A549 (cell line): ENCODE measurements around the gene PER1. TPM values are rescaled to one million over a fixed set of nuclear protein-coding genes. Genes with fewer than 3 reads are reported as not detected.

Source experiments
- ATAC-seq, 2 experiments: fragments of 200-7000 bp in 1 of 2; fragments of >200 bp in 1 of 2; cut with Nextera tagmentation in 1 of 2; cut with Tn5 transposase in 1 of 2; 3 replicates each; pipeline versions ENCODE4 v1.8.0 to v1.9.1; 2018 to 2020; ENCODE audit warnings: mild to moderate bottlenecking in 1 of 2, moderate library complexity in 1 of 2
- CTCF ChIA-PET: fragments of 300-600 bp; sonication (Branson Sonifier 250); formaldehyde crosslinking; extraction: SDS; loops from one replicate; lab custom pipeline; 2021; ENCODE audit warnings: antibody characterized with exemption, inconsistent platforms; lab: Yijun Ruan, JAX
- POLR2A ChIA-PET: fragments of 350-600 bp; formaldehyde crosslinking; extraction: SDS; loops from one replicate; lab custom pipeline; 2021; ENCODE audit warnings: antibody characterized with exemption, inconsistent platforms; lab: Yijun Ruan, JAX
- DNase-seq, 2 experiments: peaks; one replicate each; pipeline versions ENCODE4 v3.0.0 to v3.0.0-alpha.2; 2011 to 2016; ENCODE audit warnings: low read depth in 1 of 2, low spot score in 1 of 2
- FAIRE-seq: peaks from 2 replicates; lab custom pipeline; 2011; peaks lifted over from hg19 to GRCh38; lab: Jason Lieb, UNC
- H3K27ac ChIP-seq, 2 experiments: fragments of >200 bp; sonication (Bioruptor Twin); formaldehyde crosslinking; 3 replicates each; pipeline ENCODE4 v1.5.1; 2016 to 2017
- H3K4me1 ChIP-seq: fragments of >200 bp; sonication (Bioruptor Twin); formaldehyde crosslinking; 3 replicates; pipeline ENCODE4 v1.6.1; 2016
- H3K4me2 ChIP-seq: fragments of >200 bp; sonication (Bioruptor Twin); formaldehyde crosslinking; 3 replicates; pipeline ENCODE4 v1.6.1; 2016
- H3K4me3 ChIP-seq: fragments of >200 bp; sonication (Bioruptor Twin); formaldehyde crosslinking; 3 replicates; pipeline ENCODE4 v1.5.1; 2016
- H3K9me3 ChIP-seq: fragments of >200 bp; sonication (Bioruptor Twin); formaldehyde crosslinking; 3 replicates; pipeline ENCODE4 v1.6.1; 2016
- ATOH8 ChIP-seq: fragments of 250-450 bp; sonication (Bioruptor Pico); IDR thresholded peaks from 2 replicates; pipeline ENCODE4 v1.5.0; 2020; ENCODE audit warnings: low read depth, mild to moderate bottlenecking, moderate library complexity
- CBX2 ChIP-seq: fragments of 200-600 bp; sonication (generic); IDR thresholded peaks from 2 replicates; pipeline ENCODE4 v1.6.1; 2016; ENCODE audit warnings: low read depth, mild to moderate bottlenecking, borderline replicate concordance
- EP300 ChIP-seq, 2 experiments: fragments of >200 bp; sonication (Bioruptor Twin); formaldehyde crosslinking; IDR thresholded peaks; 2 replicates in 1 of 2; 3 replicates in 1 of 2; pipeline ENCODE4 v1.6.1; 2016 to 2017
- FOSB ChIP-seq: fragments of 250-450 bp; sonication (Bioruptor Pico); IDR thresholded peaks from 2 replicates; pipeline ENCODE4 v1.5.0; 2020; ENCODE audit warnings: mild to moderate bottlenecking, moderate library complexity
- FOXS1 ChIP-seq: fragments of 250-450 bp; sonication (Bioruptor Pico); IDR thresholded peaks from 2 replicates; pipeline ENCODE4 v1.5.0; 2020; ENCODE audit warnings: mild to moderate bottlenecking, moderate library complexity
- HDAC2 ChIP-seq: fragments of 200-600 bp; sonication (generic); IDR thresholded peaks from 2 replicates; pipeline ENCODE4 v1.6.1; 2016
- HMGXB4 ChIP-seq: fragments of 250-450 bp; sonication (Bioruptor Pico); IDR thresholded peaks from 2 replicates; pipeline ENCODE4 v1.5.0; 2021; ENCODE audit warnings: mild to moderate bottlenecking, moderate library complexity, borderline replicate concordance
- HOXA7 ChIP-seq: fragments of 250-450 bp; sonication (Bioruptor Pico); IDR thresholded peaks from 2 replicates; pipeline ENCODE4 v1.5.0; 2020; ENCODE audit warnings: mild to moderate bottlenecking, moderate library complexity
- HOXB5 ChIP-seq: fragments of 250-450 bp; sonication (Bioruptor Pico); IDR thresholded peaks from 2 replicates; pipeline ENCODE4 v1.5.0; 2020; ENCODE audit warnings: mild to moderate bottlenecking, moderate library complexity
- KDM1A ChIP-seq: fragments of 200-600 bp; sonication (generic); IDR thresholded peaks from 2 replicates; pipeline ENCODE4 v1.6.1; 2016; ENCODE audit warnings: low read depth, mild to moderate bottlenecking
- NFE2L2 ChIP-seq: fragments of 150-350 bp; conservative IDR thresholded peaks from 2 replicates; pipeline ENCODE4 v1.6.1; 2014; ENCODE audit warnings: low read length
- NR3C1 ChIP-seq: fragments of >200 bp; sonication (Bioruptor Twin); formaldehyde crosslinking; IDR thresholded peaks from 3 replicates; pipeline ENCODE4 v1.6.1; 2017
- POLR2A ChIP-seq: IDR thresholded peaks from 2 replicates; pipeline ENCODE4 v1.6.1; 2012; ENCODE audit warnings: mild to moderate bottlenecking, low read length
- RARB ChIP-seq: fragments of 250-450 bp; sonication (Bioruptor Pico); IDR thresholded peaks from 2 replicates; pipeline ENCODE4 v1.8.0; 2021; ENCODE audit warnings: mild to moderate bottlenecking, moderate library complexity
- RCOR1 ChIP-seq: fragments of 150-350 bp; IDR thresholded peaks from 2 replicates; pipeline ENCODE4 v1.6.1; 2014; ENCODE audit warnings: antibody characterized with exemption, low read length, low read depth
- RNF2 ChIP-seq: fragments of 200-600 bp; sonication (generic); IDR thresholded peaks from 2 replicates; pipeline ENCODE4 v1.6.1; 2016; ENCODE audit warnings: low read depth, mild to moderate bottlenecking, antibody characterized with exemption, moderate library complexity, borderline replicate concordance
- SMC3 ChIP-seq: fragments of >200 bp; sonication (Bioruptor Twin); formaldehyde crosslinking; IDR thresholded peaks from 3 replicates; pipeline ENCODE4 v1.6.1; 2018; ENCODE audit warnings: inconsistent platforms
- ZFP36 ChIP-seq: fragments of 450-650 bp; IDR thresholded peaks from 2 replicates; pipeline ENCODE4 v1.6.1; 2014; ENCODE audit warnings: borderline replicate concordance; ENCODE audit not compliant: partially characterized antibody
- ZSCAN20 ChIP-seq: fragments of 250-450 bp; sonication (Bioruptor Pico); IDR thresholded peaks from 2 replicates; pipeline ENCODE4 v1.8.0; 2022; ENCODE audit warnings: mild to moderate bottlenecking, moderate library complexity
- WGBS: methylation state at CpG from one replicate; pipeline ENCODE4 v1.1.6; 2017; ENCODE audit errors: missing lambda C conversion rate; 5-methylcytosine and 5-hydroxymethylcytosine counted together
- polyA plus RNA-seq, 4 experiments: library from polyadenylated mRNA; depleted of rRNA in 3 of 4; stranded (reverse); fragments of >200 nt; fragmentation: RNase III in 1 of 4; extraction: RNeasy Plus Mini Kit Qiagen cat#74134 plus additional on column Dnase treatment in 1 of 4; gene quantifications; 2 replicates in 3 of 4; 3 replicates in 1 of 4; pipeline ENCODE4 v1.2.3, GENCODE V29; 2011 to 2017
- TF ChIP-seq, protein P1 (sequence below): IDR thresholded peaks from 2 replicates; pipeline ENCODE4 v1.6.1; 2012
- TF ChIP-seq, protein P2 (sequence below): IDR thresholded peaks from 2 replicates; pipeline ENCODE4 v1.6.1; 2012; ENCODE audit warnings: low read depth, borderline replicate concordance

The PER1 gene
- polyA plus RNA-seq, 2 of the 4 experiments (the other 2 are of a cell fraction): 5.5 to 8.7 TPM

DNA sequence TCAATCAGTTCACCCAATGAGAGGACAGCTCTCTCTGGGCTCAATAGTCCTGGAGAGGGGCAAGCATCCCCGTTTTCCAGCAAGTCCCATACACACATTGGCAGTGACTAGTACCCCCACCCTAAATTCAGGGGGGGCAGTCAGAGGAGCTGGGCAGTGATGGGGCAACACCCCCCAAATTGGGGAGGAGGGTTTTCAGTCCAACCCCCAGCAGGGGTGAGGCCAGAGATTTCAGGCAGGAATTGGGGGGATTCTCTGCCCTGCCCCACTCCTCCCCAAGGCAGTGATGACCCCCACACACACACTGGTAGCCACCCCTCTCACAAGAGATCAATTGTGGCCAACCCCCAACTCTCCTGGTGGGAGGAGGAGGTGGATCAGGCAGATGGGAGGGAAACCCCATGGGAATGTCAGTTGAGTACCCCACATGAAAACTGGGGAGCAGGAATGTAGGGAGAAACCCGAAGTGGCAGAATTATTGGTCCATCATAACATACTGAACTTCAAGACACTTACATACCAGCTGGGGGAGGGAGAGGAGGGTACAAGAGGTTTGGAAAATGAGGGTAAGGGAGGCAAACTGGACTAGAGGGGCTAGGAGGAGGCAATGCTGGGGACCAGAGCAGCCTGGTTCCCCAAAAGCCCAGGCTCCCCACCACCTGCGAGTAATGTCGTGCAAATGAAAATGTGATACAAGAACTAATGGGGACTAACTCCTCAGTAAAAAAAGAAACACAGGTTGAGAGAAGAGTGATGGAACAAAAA is 7.4 kb upstream of the PER1 start:
- Histone ChIP-seq H3K27ac (no peak overlapping the region), H3K4me1 (peaks cover 52% of the 10 kb centered on the region)
- no peak for ATAC-seq
- 82% methylated on average over 4 of the region's 4 CpGs for WGBS
- no peak for TF ChIP-seq RNF2
- TF ChIP-seq ATOH8: no peak
- no peak for TF ChIP-seq ZFP36
- no peak for TF ChIP-seq HOXA7 (CRISPR knock-in tag)
- TF ChIP-seq NFE2L2: no peak
- TF ChIP-seq, all 56 proteins: peak for 0
- ChIA-PET POLR2A (interaction anchor here (1.7 to 2.7 kb wide), 2 partner anchors 14 to 40 kb away, joined by 7 to 13 read pairs; no protein-coding TSS in a partner anchor), CTCF (interaction anchor here (0.7 to 19.5 kb wide), 14 partner anchors 8 to 472 kb away, joined by 3 to 601 read pairs (median 6); partner anchors contain the start of genes ALOXE3, BORCS6, HES7 and TP53)
- no peak overlapping the region for H3K4me3 ChIP-seq
- DNase-seq (no peak), FAIRE-seq (no peak)
- no peaks in the 10 kb centered on the region for H3K9me3 ChIP-seq
- H3K4me2 ChIP-seq: no peak overlapping the region

- 65% methylated on average over 3 of the region's 3 CpGs for WGBS
- H3K9me3 ChIP-seq: no peaks in the 10 kb centered on the region
- H3K4me2 ChIP-seq: no peak overlapping the region
- ChIA-PET POLR2A (interaction anchor here (0.6 to 1.7 kb wide), 8 partner anchors 14 to 39 kb away, joined by 3 to 14 read pairs (median 4); partner anchors contain the start of genes BORCS6 and HES7), CTCF (interaction anchor here (0.7 to 19.5 kb wide), 17 partner anchors 8 to 472 kb away, joined by 3 to 601 read pairs (median 5); partner anchors contain the start of genes ALOXE3, BORCS6, HES7 and TP53)
- H3K27ac ChIP-seq: no peak overlapping the region
- H3K4me1 ChIP-seq: peaks cover 50% of the 10 kb centered on the region
- ATAC-seq: no peak
- DNase-seq: no peak
- no peak overlapping the region for H3K4me3 ChIP-seq
- no peak for TF ChIP-seq NR3C1
- no peak for TF ChIP-seq NFE2L2
- TF ChIP-seq FOXS1 (CRISPR knock-in tag): no peak
- TF ChIP-seq HOXB5: no peak
- TF ChIP-seq, protein P1, sequence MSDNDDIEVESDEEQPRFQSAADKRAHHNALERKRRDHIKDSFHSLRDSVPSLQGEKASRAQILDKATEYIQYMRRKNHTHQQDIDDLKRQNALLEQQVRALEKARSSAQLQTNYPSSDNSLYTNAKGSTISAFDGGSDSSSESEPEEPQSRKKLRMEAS: no peak
- TF ChIP-seq HMGXB4 (CRISPR knock-in tag): no peak
- no peak for TF ChIP-seq ZSCAN20 (CRISPR knock-in tag)
- TF ChIP-seq POLR2A: no peak
- no peak for TF ChIP-seq RCOR1
- TF ChIP-seq, protein P2, sequence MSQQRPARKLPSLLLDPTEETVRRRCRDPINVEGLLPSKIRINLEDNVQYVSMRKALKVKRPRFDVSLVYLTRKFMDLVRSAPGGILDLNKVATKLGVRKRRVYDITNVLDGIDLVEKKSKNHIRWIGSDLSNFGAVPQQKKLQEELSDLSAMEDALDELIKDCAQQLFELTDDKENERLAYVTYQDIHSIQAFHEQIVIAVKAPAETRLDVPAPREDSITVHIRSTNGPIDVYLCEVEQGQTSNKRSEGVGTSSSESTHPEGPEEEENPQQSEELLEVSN: no peak
- no peak for TF ChIP-seq HDAC2
- no peak for TF ChIP-seq SMC3
- no peak for TF ChIP-seq CBX2
- TF ChIP-seq RARB (CRISPR knock-in tag): no peak
- TF ChIP-seq FOSB (CRISPR knock-in tag): no peak
- TF ChIP-seq EP300 (IDR thresholded peaks at IDR 0.05): no peak
- no peak for TF ChIP-seq KDM1A
- no peak for FAIRE-seq
These were observed 6.8 kb upstream of the PER1 start for GRCh38 chr17:8159032-8159400.
